ENCODE measurements around the gene MEF2D. TPM values are rescaled to one million over a fixed set of nuclear protein-coding genes. Genes with fewer than 3 reads are reported as not detected.

Gene MEF2D
- total and polyA plus RNA-seq, 8 donors, result 7.7 to 136 (median 18.8) TPM

GRCh38 chr1:156517748-156518147, 17.2 kb upstream of the MEF2D start:
- TF ChIP-seq CTCF (IDR thresholded peaks at IDR 0.05) (no peak), EP300 (IDR thresholded peaks at IDR 0.05) (no peak), POLR2AphosphoS5 (IDR thresholded peaks at IDR 0.05) (no peak), POLR2A (IDR thresholded peaks at IDR 0.05) (no peak)
- no peak overlapping the region for H3K4me3 ChIP-seq
- no peak for DNase-seq
- 60 to 94% (median 87%) methylated on average over 4 of the region's 4 CpGs for WGBS, 5 donors
- H3K9me3 ChIP-seq, result no peaks in the 10 kb centered on the region
- H3K36me3 ChIP-seq, result no peaks in the 10 kb centered on the region
- H3K4me1 ChIP-seq, result peaks cover 0 to 8% (median 0%) of the 10 kb centered on the region in 4 donors
- H3K27me3 ChIP-seq, result no peaks in the 10 kb centered on the region
- intact Hi-C loops (cut with DNase I; ENCODE audit: low total_unique reads), result no loop called here
- H3K27ac ChIP-seq, result no peak overlapping the region

- intact Hi-C loops (cut with DNase I; ENCODE audit: low total_unique reads), result no loop called here
- Histone ChIP-seq H3K4me1 (peaks cover 0 to 9% (median 2%) of the 10 kb centered on the region in 4 donors), H3K36me3 (no peaks in the 10 kb centered on the region), H3K27ac (no peak overlapping the region), H3K27me3 (no peaks in the 10 kb centered on the region), H3K4me3 (no peak overlapping the region), H3K9me3 (no peaks in the 10 kb centered on the region)
- WGBS, 5 donors, result 86 to 94% (median 91%) methylated on average over 4 of the region's 4 CpGs
- DNase-seq, result no peak
- TF ChIP-seq POLR2AphosphoS5 (IDR thresholded peaks at IDR 0.05) (no peak), EP300 (IDR thresholded peaks at IDR 0.05) (no peak), POLR2A (IDR thresholded peaks at IDR 0.05) (no peak)
Measured at GRCh38 chr1:156516821-156517220, 16.2 kb upstream of the MEF2D start.

GRCh38 chr1:156515956-156516355, 15.4 kb upstream of the MEF2D start:
- Histone ChIP-seq H3K36me3 (no peaks in the 10 kb centered on the region), H3K27ac (no peak overlapping the region), H3K4me3 (no peak overlapping the region), H3K27me3 (no peaks in the 10 kb centered on the region), H3K9me3 (no peaks in the 10 kb centered on the region), H3K4me1 (peaks cover 0 to 13% (median 6%) of the 10 kb centered on the region in 4 donors)
- no peak for DNase-seq
- TF ChIP-seq EP300 (IDR thresholded peaks at IDR 0.05) (no peak), POLR2AphosphoS5 (IDR thresholded peaks at IDR 0.05) (no peak), CTCF (IDR thresholded peaks at IDR 0.05) (no peak), POLR2A (IDR thresholded peaks at IDR 0.05) (no peak)
- intact Hi-C loops (cut with DNase I; ENCODE audit: low total_unique reads), result no loop called here
- WGBS, 5 donors, result 38 to 75% (median 57%) methylated on average over 2 of the region's 2 CpGs

- peaks cover 16 to 39% (median 33%) of the 10 kb centered on the region in 4 donors for H3K4me1 ChIP-seq
- intact Hi-C loops (cut with DNase I; ENCODE audit: low total_unique reads), result no loop called here
- WGBS, 5 donors, result 67 to 76% (median 76%) methylated on average over 9 of the region's 9 CpGs
Measured at GRCh38 chr1:156513185-156513584, 12.6 kb upstream of the MEF2D start.

More at GRCh38 chr1:156513185-156513584, 12.6 kb upstream of the MEF2D start:
- H3K27ac ChIP-seq, result peak overlapping the region in 1 of 5 donors; percentile 99
- no peaks in the 10 kb centered on the region for H3K9me3 ChIP-seq
- TF ChIP-seq CTCF (IDR thresholded peaks at IDR 0.05), result no peak
- no peaks in the 10 kb centered on the region for H3K27me3 ChIP-seq
- no peak overlapping the region for H3K4me3 ChIP-seq
- no peaks in the 10 kb centered on the region for H3K36me3 ChIP-seq
- DNase-seq, result peak in 1 of 2 donors; percentile 61

Data from stomach (tissue), 9 donors.